OCI-LY7 (cell line): ENCODE results near the gene HRH3. TPM values are rescaled to one million over a fixed set of nuclear protein-coding genes. Genes with fewer than 3 reads are reported as not detected.

Experiments used
- BruUV-seq: library from RNA; stranded (reverse); fragments of 400-500 nt; replicated peaks from 2 replicates; lab custom pipeline; 2021; lab: Mats Ljungman, UMichigan
- CTCF ChIA-PET: fragments of 300-600 bp; sonication (Branson Sonifier 250); formaldehyde crosslinking; loops from one replicate; lab custom pipeline; 2022; ENCODE audit warnings: antibody characterized with exemption; ENCODE audit not compliant: unreplicated experiment; lab: Charles Lee
- POLR2A ChIA-PET: fragments of 300-600 bp; sonication (Branson Sonifier 250); formaldehyde crosslinking; loops from one replicate; lab custom pipeline; 2022; ENCODE audit warnings: antibody characterized with exemption; lab: Charles Lee
- DNase-seq: peaks from one replicate; pipeline ENCODE4 v3.0.0-alpha.2; 2015; ENCODE audit warnings: low spot score
- H2AFZ ChIP-seq: fragments of 200-600 bp; sonication (generic), shearing (Covaris generic); 2 replicates; pipeline ENCODE4 v1.6.1; 2014; ENCODE audit warnings: mild to moderate bottlenecking, antibody characterized with exemption, low read length, moderate library complexity
- H3K27ac ChIP-seq: fragments of 200-600 bp; sonication (generic); 2 replicates; pipeline ENCODE4 v1.5.1; 2014; ENCODE audit warnings: mixed run types, low read depth, mild to moderate bottlenecking, moderate library complexity, low read length, inconsistent platforms; ENCODE audit not compliant: poor library complexity, severe bottlenecking
- H3K36me3 ChIP-seq: fragments of 200-600 bp; sonication (generic); 2 replicates; pipeline ENCODE4 v1.6.1; 2014; ENCODE audit warnings: mild to moderate bottlenecking, antibody characterized with exemption, low read length, moderate library complexity, mixed read lengths; ENCODE audit not compliant: insufficient read depth
- H3K4me1 ChIP-seq: fragments of 200-600 bp; sonication (generic); 2 replicates; pipeline ENCODE4 v1.5.1; 2014; ENCODE audit warnings: mild to moderate bottlenecking, low read length; ENCODE audit not compliant: insufficient read depth, poor library complexity, severe bottlenecking
- H3K4me2 ChIP-seq: fragments of 200-600 bp; sonication (generic); 2 replicates; pipeline ENCODE4 v1.6.1; 2014; ENCODE audit warnings: mild to moderate bottlenecking, low read length
- H3K4me3 ChIP-seq: fragments of 200-600 bp; sonication (generic); 2 replicates; pipeline ENCODE4 v1.5.1; 2014; ENCODE audit warnings: mild to moderate bottlenecking, low read depth, low read length; ENCODE audit not compliant: poor library complexity, severe bottlenecking
- H3K79me2 ChIP-seq: fragments of 200-600 bp; sonication (generic); 2 replicates; pipeline ENCODE4 v1.6.1; 2016; ENCODE audit warnings: low read depth, mild to moderate bottlenecking, low read length, moderate library complexity, mixed read lengths; ENCODE audit not compliant: insufficient read depth
- H3K9me2 ChIP-seq: fragments of 200-600 bp; sonication (generic); 2 replicates; pipeline ENCODE4 v1.6.1; 2016; ENCODE audit warnings: mild to moderate bottlenecking, low read length, mixed read lengths; ENCODE audit not compliant: insufficient read depth
- H3K9me3 ChIP-seq: fragments of 200-600 bp; sonication (generic); 2 replicates; pipeline ENCODE4 v1.6.1; 2014; ENCODE audit warnings: mild to moderate bottlenecking, mixed run types, low read length, mixed read lengths
- H4K20me1 ChIP-seq: fragments of 200-600 bp; sonication (generic); 2 replicates; pipeline ENCODE4 v1.6.1; 2014; ENCODE audit warnings: mild to moderate bottlenecking, antibody characterized with exemption, low read length, moderate library complexity, mixed read lengths; ENCODE audit not compliant: insufficient read depth
- EZH2phosphoT487 ChIP-seq: fragments of 200-600 bp; sonication (generic); IDR thresholded peaks from 2 replicates; pipeline ENCODE4 v1.6.1; 2018; ENCODE audit warnings: low read depth, borderline replicate concordance, mild to moderate bottlenecking, mixed run types, antibody characterized with exemption, low read length, moderate library complexity, mixed read lengths
- intact Hi-C: fragments of 100-400 bp; cut with micrococcal nuclease; formaldehyde crosslinking; loops from one replicate; pipeline ENCODE4 v1.10.0; 2022; ENCODE audit not compliant: unreplicated experiment
- total RNA-seq, 2 experiments: library from RNA; depleted of rRNA in 1 of 2; stranded (reverse); fragments of >200 nt in 1 of 2; shearing (Covaris generic) in 1 of 2; gene quantifications; 2 replicates each; pipeline ENCODE4 v1.2.3, GENCODE V29; 2014 to 2022
- TF ChIP-seq, protein P1 (sequence below): fragments of 200-600 bp; sonication (generic); conservative IDR thresholded peaks from 2 replicates; pipeline ENCODE4 v1.5.1; 2014; ENCODE audit warnings: mild to moderate bottlenecking, antibody characterized with exemption, low read length, moderate library complexity, mixed read lengths

Gene HRH3
- total RNA-seq, 2 experiments from 2014 or later = not detected

DNA sequence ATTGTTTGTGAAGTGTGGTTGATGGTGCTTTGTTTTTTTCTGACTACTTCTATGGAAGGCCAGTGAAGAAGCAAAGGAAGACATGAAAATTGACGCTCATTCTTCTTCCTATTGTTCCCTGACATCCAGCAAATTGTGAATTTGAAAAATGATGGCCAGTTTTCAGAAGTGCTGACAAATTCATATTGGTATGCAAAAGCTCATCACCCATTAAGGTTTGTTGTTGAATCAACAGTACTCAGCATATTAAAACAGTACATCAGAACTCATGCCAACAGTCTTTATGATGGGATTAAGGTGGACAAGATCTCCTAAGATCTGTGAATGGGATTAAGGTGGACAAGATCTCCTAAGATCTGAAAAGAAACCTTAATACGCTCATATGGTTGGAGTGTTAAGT lies 38.3 kb downstream of the HRH3 start:
- H3K36me3 ChIP-seq = no peaks in the 10 kb centered on the region
- CTCF ChIA-PET = no interaction called here
- H4K20me1 ChIP-seq = no peaks in the 10 kb centered on the region
- H3K4me2 ChIP-seq = peak overlapping the region; percentile 93
- peak overlapping the region; percentile 91 for H3K4me3 ChIP-seq
- peak overlapping the region; percentile 62; the same call in 1 of the 2 replicates for H2AFZ ChIP-seq
- intact Hi-C loops = loop anchor here (1.0 kb wide), 1 partner anchor 39 kb away; the partner anchor contains the start of genes PSMA7 and SS18L1
- H3K79me2 ChIP-seq = peaks cover 32% of the 10 kb centered on the region
- no peaks in the 10 kb centered on the region for H3K9me3 ChIP-seq
- no peak for DNase-seq
- TF ChIP-seq, protein P1, sequence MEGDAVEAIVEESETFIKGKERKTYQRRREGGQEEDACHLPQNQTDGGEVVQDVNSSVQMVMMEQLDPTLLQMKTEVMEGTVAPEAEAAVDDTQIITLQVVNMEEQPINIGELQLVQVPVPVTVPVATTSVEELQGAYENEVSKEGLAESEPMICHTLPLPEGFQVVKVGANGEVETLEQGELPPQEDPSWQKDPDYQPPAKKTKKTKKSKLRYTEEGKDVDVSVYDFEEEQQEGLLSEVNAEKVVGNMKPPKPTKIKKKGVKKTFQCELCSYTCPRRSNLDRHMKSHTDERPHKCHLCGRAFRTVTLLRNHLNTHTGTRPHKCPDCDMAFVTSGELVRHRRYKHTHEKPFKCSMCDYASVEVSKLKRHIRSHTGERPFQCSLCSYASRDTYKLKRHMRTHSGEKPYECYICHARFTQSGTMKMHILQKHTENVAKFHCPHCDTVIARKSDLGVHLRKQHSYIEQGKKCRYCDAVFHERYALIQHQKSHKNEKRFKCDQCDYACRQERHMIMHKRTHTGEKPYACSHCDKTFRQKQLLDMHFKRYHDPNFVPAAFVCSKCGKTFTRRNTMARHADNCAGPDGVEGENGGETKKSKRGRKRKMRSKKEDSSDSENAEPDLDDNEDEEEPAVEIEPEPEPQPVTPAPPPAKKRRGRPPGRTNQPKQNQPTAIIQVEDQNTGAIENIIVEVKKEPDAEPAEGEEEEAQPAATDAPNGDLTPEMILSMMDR = no peak
- no peak for TF ChIP-seq EZH2phosphoT487
- TSS peak; percentile 91 for BruUV-seq
- peak overlapping the region; percentile 83 for H3K27ac ChIP-seq
- H3K9me2 ChIP-seq = no peaks in the 10 kb centered on the region
- POLR2A ChIA-PET = no interaction called here
- peaks cover 18% of the 10 kb centered on the region for H3K4me1 ChIP-seq

DNA sequence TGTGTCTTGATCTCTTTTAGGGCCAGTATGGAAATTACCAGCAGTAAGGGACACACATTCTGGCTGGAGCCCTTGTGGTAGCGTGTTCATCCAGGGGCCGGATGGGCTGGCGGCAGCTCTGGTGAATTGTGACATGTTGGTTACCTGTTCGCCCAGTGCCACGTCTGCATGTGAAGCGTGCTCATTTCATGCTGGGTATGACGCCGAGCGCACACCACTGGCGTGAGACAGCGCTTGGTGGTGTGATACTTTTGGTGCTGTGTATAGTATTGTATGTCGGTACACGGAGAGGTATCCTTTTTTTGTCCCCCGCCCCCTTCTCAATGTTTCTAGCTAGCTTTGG lies 40.9 kb downstream of the HRH3 start:
- Histone ChIP-seq H3K9me3 (no peaks in the 10 kb centered on the region), H3K4me1 (peaks cover 13% of the 10 kb centered on the region), H3K27ac (no peak overlapping the region), H2AFZ (no peak overlapping the region), H3K4me3 (no peak overlapping the region), H3K4me2 (no peak overlapping the region), H4K20me1 (no peaks in the 10 kb centered on the region), H3K79me2 (peaks cover 18% of the 10 kb centered on the region), H3K36me3 (peaks cover 4% of the 10 kb centered on the region; the same call in 1 of the 2 replicates), H3K9me2 (no peaks in the 10 kb centered on the region)
- TF ChIP-seq, protein P1 = no peak
- TF ChIP-seq EZH2phosphoT487 = no peak
- no TSS peak for BruUV-seq
- intact Hi-C loops = no loop called here
- CTCF ChIA-PET = no interaction called here
- POLR2A ChIA-PET = no interaction called here
- no peak for DNase-seq

DNA sequence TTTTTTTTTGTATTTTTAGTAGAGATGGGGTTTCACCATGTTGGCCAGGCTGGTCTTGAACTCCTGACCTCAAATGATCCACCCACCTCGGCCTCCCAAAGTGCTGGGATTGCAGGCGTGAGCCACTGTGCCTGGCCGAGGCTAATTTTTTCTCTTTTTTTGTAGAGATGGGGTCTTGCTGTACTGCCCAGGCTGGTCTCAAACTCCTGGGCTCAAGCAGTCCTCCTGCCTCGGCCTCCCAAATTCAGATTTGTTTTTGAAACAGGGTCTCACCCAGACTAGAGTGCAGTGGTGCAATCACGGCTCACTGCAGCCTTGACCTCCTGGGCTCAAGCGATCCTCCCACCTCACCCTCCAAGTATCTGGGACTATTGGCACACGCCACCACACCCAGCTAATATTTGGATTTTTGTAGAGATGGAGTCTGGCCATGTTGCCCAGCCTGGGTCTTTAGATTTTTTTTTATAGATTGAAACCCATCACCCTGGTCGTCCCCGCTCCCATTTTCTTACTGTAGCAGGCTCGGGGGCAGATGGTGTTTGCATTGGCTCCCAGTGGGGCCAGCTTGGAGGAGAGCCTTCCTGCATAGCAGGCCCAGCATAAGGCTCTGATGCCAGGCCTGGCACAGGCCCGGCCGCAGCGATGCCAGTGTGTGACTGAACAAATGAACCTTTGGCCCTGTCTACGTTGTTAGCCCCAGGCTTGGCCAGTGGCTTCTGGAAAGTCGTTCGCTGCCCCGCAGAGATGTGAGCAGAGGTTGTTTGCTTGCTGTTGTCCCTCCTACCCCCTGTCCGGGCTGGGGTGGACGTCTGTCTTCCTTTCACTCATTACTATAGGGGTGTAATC lies 41.5 kb downstream of the HRH3 start:
- ChIA-PET POLR2A (no interaction called here), CTCF (no interaction called here)
- TF ChIP-seq, protein P1 = no peak
- TF ChIP-seq EZH2phosphoT487 = no peak
- no peak for DNase-seq
- BruUV-seq = no TSS peak
- Histone ChIP-seq H2AFZ (no peak overlapping the region), H3K79me2 (peaks cover 12% of the 10 kb centered on the region), H3K4me2 (no peak overlapping the region), H3K36me3 (peaks cover 4% of the 10 kb centered on the region; the same call in 1 of the 2 replicates), H3K9me2 (no peaks in the 10 kb centered on the region), H4K20me1 (no peaks in the 10 kb centered on the region), H3K27ac (no peak overlapping the region), H3K9me3 (no peaks in the 10 kb centered on the region), H3K4me3 (no peak overlapping the region), H3K4me1 (peaks cover 8% of the 10 kb centered on the region)
- intact Hi-C loops = no loop called here
